GM23248 (cell line): ENCODE results near the gene ATP6V0E2.

Source experiments
- EZH2 ChIP-seq: fragments of 200-600 bp; sonication (generic); IDR thresholded peaks from 2 replicates; pipeline ENCODE4 v1.6.1; 2018; ENCODE audit warnings: antibody characterized with exemption, mild to moderate bottlenecking; ENCODE audit not compliant: insufficient read depth, poor library complexity, severe bottlenecking
- EZH2phosphoT487 ChIP-seq: fragments of 200-600 bp; sonication (generic); IDR thresholded peaks from 2 replicates; pipeline ENCODE4 v1.6.1; 2018; ENCODE audit warnings: antibody characterized with exemption, moderate library complexity, mild to moderate bottlenecking, low read depth; ENCODE audit not compliant: insufficient read depth

DNA sequence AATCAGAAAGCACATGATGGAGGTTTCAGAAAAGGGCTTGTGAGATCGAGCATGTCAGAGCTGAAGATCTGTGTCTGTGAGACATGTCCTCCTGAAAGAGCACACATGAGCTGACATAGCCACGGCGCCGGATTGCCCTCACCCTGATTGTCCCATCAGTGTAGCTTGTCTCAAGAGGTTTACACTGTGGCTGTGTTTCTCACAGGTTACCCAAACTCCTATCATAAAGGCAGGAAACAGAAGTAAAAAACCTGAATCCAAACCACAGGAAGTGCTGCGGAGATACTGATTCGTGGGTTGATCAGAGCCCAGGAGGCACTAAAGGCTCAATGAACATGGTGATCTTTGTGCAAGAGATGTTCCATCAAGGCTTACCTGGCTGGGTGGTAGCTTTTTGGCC is 3.9 kb upstream of the ATP6V0E2 start:
- no peak for TF ChIP-seq EZH2phosphoT487
- TF ChIP-seq EZH2: no peak
